Panc1 (cell line): ENCODE measurements around the gene TMEM266. TPM values are rescaled to one million over a fixed set of nuclear protein-coding genes. Genes with fewer than 3 reads are reported as not detected.
"Not testable (repeated sequence)": the region's sequence is repeated elsewhere in the genome, so short reads cannot be mapped to it uniquely, and the experiment has no call there.

ENCODE experiments used
- ATAC-seq: fragments of 200-7000 bp; cut with Tn5 transposase; 2 replicates; pipeline ENCODE4 v1.9.1; 2020; ENCODE audit warnings: mild to moderate bottlenecking, moderate library complexity
- BruUV-seq: library from RNA; stranded (reverse); fragments of 400-500 nt; replicated peaks from 2 replicates; lab custom pipeline; 2021; lab: Mats Ljungman, UMichigan
- CTCF ChIA-PET: fragments of 300-600 bp; sonication (Branson Sonifier 250); formaldehyde crosslinking; loops from one replicate; lab custom pipeline; 2022; ENCODE audit warnings: antibody characterized with exemption; lab: Charles Lee
- POLR2A ChIA-PET: fragments of 300-600 bp; sonication (Branson Sonifier 250); formaldehyde crosslinking; loops from one replicate; lab custom pipeline; 2022; ENCODE audit warnings: antibody characterized with exemption; lab: Charles Lee
- DNase-seq: peaks from one replicate; pipeline ENCODE4 v3.0.0-alpha.2; 2010; ENCODE audit warnings: low read depth, low spot score
- H3K27ac ChIP-seq: 2 replicates; pipeline ENCODE4 v1.5.1; 2011; ENCODE audit warnings: mild to moderate bottlenecking, low read length, inconsistent platforms
- H3K27me3 ChIP-seq: fragments of 200-500 bp; sonication (Bioruptor generic); 2 replicates; pipeline ENCODE4 v1.6.0; 2014; ENCODE audit warnings: low read length, inconsistent platforms; ENCODE audit not compliant: control insufficient read depth, insufficient read depth
- H3K36me3 ChIP-seq: fragments of 200-500 bp; sonication (Bioruptor generic); 2 replicates; pipeline ENCODE4 v1.5.1; 2014; ENCODE audit warnings: inconsistent platforms, mild to moderate bottlenecking, low read length, moderate library complexity; ENCODE audit not compliant: control insufficient read depth, insufficient read depth
- H3K4me1 ChIP-seq: 2 replicates; pipeline ENCODE4 v1.5.1; 2011; ENCODE audit warnings: inconsistent platforms, mild to moderate bottlenecking, low read length, moderate library complexity; ENCODE audit not compliant: control insufficient read depth, insufficient read depth
- H3K4me3 ChIP-seq, 2 experiments: 2 replicates each; pipeline ENCODE4 v1.5.1; 2011 to 2012; ENCODE audit warnings: low read depth in 2 of 2, low read length in 2 of 2, mild to moderate bottlenecking in 2 of 2, inconsistent platforms in 1 of 2, moderate library complexity in 1 of 2
- H3K9me3 ChIP-seq: fragments of 200-500 bp; sonication (Bioruptor generic); 2 replicates; pipeline ENCODE4 v1.5.1; 2014; ENCODE audit warnings: low read depth, mild to moderate bottlenecking, inconsistent platforms, low read length, moderate library complexity; ENCODE audit not compliant: control insufficient read depth, insufficient read depth
- CTCF ChIP-seq: fragments of 450-650 bp; IDR thresholded peaks from 2 replicates; pipeline ENCODE4 v1.5.1; 2017; ENCODE audit warnings: mild to moderate bottlenecking
- POLR2AphosphoS5 ChIP-seq: IDR thresholded peaks from 2 replicates; pipeline ENCODE4 v1.6.1; 2012; ENCODE audit warnings: mild to moderate bottlenecking, low read depth, low read length, moderate library complexity
- REST ChIP-seq, 2 experiments: IDR thresholded peaks; 2 replicates each; pipeline ENCODE4 v1.6.1; 2011 to 2012; ENCODE audit warnings: low read depth in 2 of 2, control low read depth in 1 of 2, low read length in 1 of 2, mild to moderate bottlenecking in 1 of 2, moderate library complexity in 1 of 2; ENCODE audit not compliant: insufficient read depth in 1 of 2
- SIN3A ChIP-seq: IDR thresholded peaks from 2 replicates; pipeline ENCODE4 v1.6.1; 2012; ENCODE audit warnings: low read depth, mild to moderate bottlenecking, low read length, moderate library complexity, borderline replicate concordance; ENCODE audit not compliant: insufficient read depth
- TCF7L2 ChIP-seq: IDR thresholded peaks from 2 replicates; pipeline ENCODE4 v1.6.1; 2011; ENCODE audit warnings: mild to moderate bottlenecking, low read depth, low read length, inconsistent platforms
- in situ Hi-C: cut with HindIII; loops from 2 replicates; pipeline ENCODE4 v1.10.0; 2016; ENCODE audit warnings: low sequenced_read_pairs, low pct_unique_long_range_greater_than_20kb
- intact Hi-C: fragments of 100-400 bp; cut with micrococcal nuclease; formaldehyde crosslinking; loops from one replicate; pipeline ENCODE4 v1.10.0; 2022; ENCODE audit not compliant: unreplicated experiment
- total RNA-seq: library from RNA; stranded (reverse); gene quantifications from one replicate; pipeline ENCODE4 v1.2.1, GENCODE V29; 2021; ENCODE audit not compliant: unreplicated experiment

Gene TMEM266
- total RNA-seq, 1 experiment from 2014 or later = 0.21 TPM

- TF ChIP-seq CTCF (no peak), REST (IDR thresholded peaks at IDR 0.05; ENCODE audit: insufficient read depth in 1 of 2, low read depth in 2 of 2, low read length in 1 of 2) (no peak), POLR2AphosphoS5 (no peak), TCF7L2 (no peak), SIN3A (no peak)
- in situ Hi-C loops (no loop called here), intact Hi-C loops (no loop called here)
- H3K27me3 ChIP-seq = peaks cover 5% of the 10 kb centered on the region; the same call in 1 of the 2 replicates
- ChIA-PET CTCF (no interaction called here), POLR2A (no interaction called here)
- no peak for ATAC-seq
- no peaks in the 10 kb centered on the region for H3K9me3 ChIP-seq
- no TSS peak for BruUV-seq
- H3K4me3 ChIP-seq = no peak overlapping the region
- H3K4me1 ChIP-seq = no peaks in the 10 kb centered on the region
- no peak overlapping the region for H3K27ac ChIP-seq
- no peak for DNase-seq
- no peaks in the 10 kb centered on the region for H3K36me3 ChIP-seq
These were observed 24.2 kb upstream of the TMEM266 start for GRCh38 chr15:76035593-76035992.

GRCh38 chr15:76038512-76038911, 21.3 kb upstream of the TMEM266 start:
- TF ChIP-seq SIN3A (no peak), TCF7L2 (no peak), CTCF (no peak), REST (IDR thresholded peaks at IDR 0.05; ENCODE audit: insufficient read depth in 1 of 2, low read depth in 2 of 2, low read length in 1 of 2) (no peak), POLR2AphosphoS5 (no peak)
- Histone ChIP-seq H3K36me3 (no peaks in the 10 kb centered on the region), H3K27ac (no peak overlapping the region), H3K9me3 (no peaks in the 10 kb centered on the region), H3K4me1 (no peaks in the 10 kb centered on the region), H3K4me3 (no peak overlapping the region), H3K27me3 (peaks cover 7% of the 10 kb centered on the region; the same call in 1 of the 2 replicates)
- in situ Hi-C loops (no loop called here), intact Hi-C loops (no loop called here)
- ChIA-PET POLR2A (no interaction called here), CTCF (no interaction called here)
- no TSS peak for BruUV-seq
- DNase-seq (no peak), ATAC-seq (no peak)

GRCh38 chr15:76054201-76054600, 5.6 kb upstream of the TMEM266 start:
- H3K4me3 ChIP-seq, BruUV-seq, CTCF ChIA-PET, POLR2A ChIA-PET, DNase-seq, intact Hi-C loops, H3K27ac ChIP-seq, H3K9me3 ChIP-seq, ATAC-seq, H3K36me3 ChIP-seq, in situ Hi-C loops: not testable (repeated sequence)
- H3K4me1 ChIP-seq = peaks cover 11% of the 10 kb centered on the region
- peaks cover 19% of the 10 kb centered on the region for H3K27me3 ChIP-seq
